ENCODE results near the gene ASIC2.

ASIC2 gene

GRCh38 chr17:33292981-33293867 lies at the start of gene ASIC2:
ASIC2 (minus strand) TSS chr17:33293295.
- Histone ChIP-seq H3K79me2 (ENCODE audit: insufficient read depth, low read length) (no peaks in the 10 kb centered on the region), H3K27me3 (ENCODE audit: low read length) (no peaks in the 10 kb centered on the region), H3K9me3 (ENCODE audit: insufficient read depth, low read length) (no peaks in the 10 kb centered on the region), H3K36me3 (ENCODE audit: low read length) (no peaks in the 10 kb centered on the region), H2AFZ (ENCODE audit: low read depth, low read length, severe bottlenecking) (no peak within 1 kb of the TSS), H3F3A (ENCODE audit: insufficient read depth) (no peaks in the 10 kb centered on the region), H3K9ac (ENCODE audit: low read length) (no peak within 1 kb of the TSS), H3K9me2 (replicated peaks; ENCODE audit: insufficient read depth, low read length) (no peaks in the 10 kb centered on the region), H4K20me1 (ENCODE audit: low read depth, low read length) (no peaks in the 10 kb centered on the region), H3K4me2 (ENCODE audit: low read depth, low read length, poor library complexity, severe bottlenecking) (no peak within 1 kb of the TSS), H3K27ac (ENCODE audit: low read depth, low read length) (no peak within 1 kb of the TSS), H3K4me3 (ENCODE audit: insufficient read depth, low read length, poor library complexity, severe bottlenecking) (no peak within 1 kb of the TSS)
- no peak for TF ChIP-seq EZH2phosphoT487 (conservative IDR thresholded peaks at IDR 0.05; ENCODE audit: low read length)
- no peak for TF ChIP-seq CTCF (IDR thresholded peaks at IDR 0.05; ENCODE audit: insufficient read depth, low read length, poor library complexity, severe bottlenecking)

GRCh38 chr17:33342025-33342424 lies 48.9 kb upstream of the ASIC2 start:
- H3F3A ChIP-seq (ENCODE audit: insufficient read depth) = no peaks in the 10 kb centered on the region
- no peaks in the 10 kb centered on the region for H4K20me1 ChIP-seq (ENCODE audit: low read depth, low read length)
- no peak overlapping the region for H2AFZ ChIP-seq (ENCODE audit: low read depth, low read length, severe bottlenecking)
- no peaks in the 10 kb centered on the region for H3K9me3 ChIP-seq (ENCODE audit: insufficient read depth, low read length)
- H3K4me2 ChIP-seq (ENCODE audit: low read depth, low read length, poor library complexity, severe bottlenecking) = no peak overlapping the region
- H3K9me2 ChIP-seq (replicated peaks; ENCODE audit: insufficient read depth, low read length) = no peaks in the 10 kb centered on the region
- no peak overlapping the region for H3K27ac ChIP-seq (ENCODE audit: low read depth, low read length)
- no peak overlapping the region for H3K9ac ChIP-seq (ENCODE audit: low read length)
- H3K4me3 ChIP-seq (ENCODE audit: insufficient read depth, low read length, poor library complexity, severe bottlenecking) = no peak overlapping the region
- no peaks in the 10 kb centered on the region for H3K36me3 ChIP-seq (ENCODE audit: low read length)
- no peaks in the 10 kb centered on the region for H3K27me3 ChIP-seq (ENCODE audit: low read length)
- TF ChIP-seq EZH2phosphoT487 (conservative IDR thresholded peaks at IDR 0.05; ENCODE audit: low read length) (no peak), CTCF (IDR thresholded peaks at IDR 0.05; ENCODE audit: insufficient read depth, low read length, poor library complexity, severe bottlenecking) (no peak)
- no peaks in the 10 kb centered on the region for H3K79me2 ChIP-seq (ENCODE audit: insufficient read depth, low read length)

GRCh38 chr17:33338242-33338641 lies 45.1 kb upstream of the ASIC2 start:
- no peaks in the 10 kb centered on the region for H3K9me3 ChIP-seq (ENCODE audit: insufficient read depth, low read length)
- no peak overlapping the region for H2AFZ ChIP-seq (ENCODE audit: low read depth, low read length, severe bottlenecking)
- H3K36me3 ChIP-seq (ENCODE audit: low read length) = no peaks in the 10 kb centered on the region
- H3K9ac ChIP-seq (ENCODE audit: low read length) = no peak overlapping the region
- H4K20me1 ChIP-seq (ENCODE audit: low read depth, low read length) = no peaks in the 10 kb centered on the region
- H3K79me2 ChIP-seq (ENCODE audit: insufficient read depth, low read length) = no peaks in the 10 kb centered on the region
- no peaks in the 10 kb centered on the region for H3F3A ChIP-seq (ENCODE audit: insufficient read depth)
- no peak overlapping the region for H3K4me3 ChIP-seq (ENCODE audit: insufficient read depth, low read length, poor library complexity, severe bottlenecking)
- no peak for TF ChIP-seq CTCF (IDR thresholded peaks at IDR 0.05; ENCODE audit: insufficient read depth, low read length, poor library complexity, severe bottlenecking)
- no peak for TF ChIP-seq EZH2phosphoT487 (conservative IDR thresholded peaks at IDR 0.05; ENCODE audit: low read length)
- H3K27ac ChIP-seq (ENCODE audit: low read depth, low read length) = no peak overlapping the region
- H3K4me2 ChIP-seq (ENCODE audit: low read depth, low read length, poor library complexity, severe bottlenecking) = no peak overlapping the region
- H3K9me2 ChIP-seq (replicated peaks; ENCODE audit: insufficient read depth, low read length) = no peaks in the 10 kb centered on the region
- no peaks in the 10 kb centered on the region for H3K27me3 ChIP-seq (ENCODE audit: low read length)

All from SU-DHL-6 (cell line).